ENCODE measurements around the gene FN1. TPM values are rescaled to one million over a fixed set of nuclear protein-coding genes. Genes with fewer than 3 reads are reported as not detected.

The FN1 gene
- total RNA-seq, 1 experiment from 2014 or later = 102 TPM

- TF ChIP-seq E2F1 (CRISPR knock-in tag; IDR thresholded peaks at IDR 0.05) (no peak), TP53 (CRISPR knock-in tag; IDR thresholded peaks at IDR 0.05) (no peak), CREM (CRISPR knock-in tag; IDR thresholded peaks at IDR 0.05) (no peak), ESRRA (CRISPR knock-in tag; IDR thresholded peaks at IDR 0.05; ENCODE audit: borderline replicate concordance) (no peak), ZNF532 (CRISPR knock-in tag; IDR thresholded peaks at IDR 0.05; ENCODE audit: borderline replicate concordance) (no peak), MAX (CRISPR knock-in tag; IDR thresholded peaks at IDR 0.05) (no peak), ZNF671 (CRISPR knock-in tag; IDR thresholded peaks at IDR 0.05) (no peak), SP1 (CRISPR knock-in tag; conservative IDR thresholded peaks at IDR 0.05) (no peak), STAT6 (CRISPR knock-in tag; conservative IDR thresholded peaks at IDR 0.05; ENCODE audit: low read depth) (no peak), SOX15 (CRISPR knock-in tag; IDR thresholded peaks at IDR 0.05) (no peak), RELA (CRISPR knock-in tag; IDR thresholded peaks at IDR 0.05; ENCODE audit: borderline replicate concordance) (no peak), NR3C1 (CRISPR knock-in tag; conservative IDR thresholded peaks at IDR 0.05; ENCODE audit: low read depth) (no peak)
- TF ChIP-seq, protein P1, sequence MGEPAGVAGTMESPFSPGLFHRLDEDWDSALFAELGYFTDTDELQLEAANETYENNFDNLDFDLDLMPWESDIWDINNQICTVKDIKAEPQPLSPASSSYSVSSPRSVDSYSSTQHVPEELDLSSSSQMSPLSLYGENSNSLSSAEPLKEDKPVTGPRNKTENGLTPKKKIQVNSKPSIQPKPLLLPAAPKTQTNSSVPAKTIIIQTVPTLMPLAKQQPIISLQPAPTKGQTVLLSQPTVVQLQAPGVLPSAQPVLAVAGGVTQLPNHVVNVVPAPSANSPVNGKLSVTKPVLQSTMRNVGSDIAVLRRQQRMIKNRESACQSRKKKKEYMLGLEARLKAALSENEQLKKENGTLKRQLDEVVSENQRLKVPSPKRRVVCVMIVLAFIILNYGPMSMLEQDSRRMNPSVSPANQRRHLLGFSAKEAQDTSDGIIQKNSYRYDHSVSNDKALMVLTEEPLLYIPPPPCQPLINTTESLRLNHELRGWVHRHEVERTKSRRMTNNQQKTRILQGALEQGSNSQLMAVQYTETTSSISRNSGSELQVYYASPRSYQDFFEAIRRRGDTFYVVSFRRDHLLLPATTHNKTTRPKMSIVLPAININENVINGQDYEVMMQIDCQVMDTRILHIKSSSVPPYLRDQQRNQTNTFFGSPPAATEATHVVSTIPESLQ (CRISPR knock-in tag; IDR thresholded peaks at IDR 0.05) = no peak
- TF ChIP-seq, protein P2, sequence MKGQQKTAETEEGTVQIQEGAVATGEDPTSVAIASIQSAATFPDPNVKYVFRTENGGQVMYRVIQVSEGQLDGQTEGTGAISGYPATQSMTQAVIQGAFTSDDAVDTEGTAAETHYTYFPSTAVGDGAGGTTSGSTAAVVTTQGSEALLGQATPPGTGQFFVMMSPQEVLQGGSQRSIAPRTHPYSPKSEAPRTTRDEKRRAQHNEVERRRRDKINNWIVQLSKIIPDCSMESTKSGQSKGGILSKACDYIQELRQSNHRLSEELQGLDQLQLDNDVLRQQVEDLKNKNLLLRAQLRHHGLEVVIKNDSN (CRISPR knock-in tag; IDR thresholded peaks at IDR 0.05) = no peak
Observed at GRCh38 chr2:215392164-215392563, 43.7 kb downstream of the FN1 start (continued).

DNA sequence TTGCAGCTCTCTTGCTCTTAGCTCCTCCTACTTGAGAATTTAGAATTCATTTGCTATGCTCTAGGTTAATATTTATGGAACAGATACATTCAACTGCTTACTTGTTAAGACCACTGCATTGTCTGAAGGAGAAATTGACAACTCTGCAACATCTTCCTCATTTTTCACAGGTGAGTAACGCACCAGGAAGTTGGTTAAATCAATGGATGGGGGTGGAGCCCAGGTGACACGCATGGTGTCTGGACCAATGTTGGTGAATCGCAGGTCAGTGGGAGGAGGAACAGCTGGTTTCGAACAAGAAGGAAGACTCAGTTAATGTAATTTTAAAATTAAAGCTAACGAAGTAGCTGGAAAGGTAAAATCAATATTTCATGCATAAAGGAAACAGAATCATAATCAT, 44.3 kb downstream of the FN1 start:
- no peak for DNase-seq (ENCODE audit: low spot score)
- no peak overlapping the region for H3K27ac Mint-ChIP-seq
- TF ChIP-seq HMGA2 (CRISPR knock-in tag; IDR thresholded peaks at IDR 0.05) = no peak
- TF ChIP-seq, protein P3, sequence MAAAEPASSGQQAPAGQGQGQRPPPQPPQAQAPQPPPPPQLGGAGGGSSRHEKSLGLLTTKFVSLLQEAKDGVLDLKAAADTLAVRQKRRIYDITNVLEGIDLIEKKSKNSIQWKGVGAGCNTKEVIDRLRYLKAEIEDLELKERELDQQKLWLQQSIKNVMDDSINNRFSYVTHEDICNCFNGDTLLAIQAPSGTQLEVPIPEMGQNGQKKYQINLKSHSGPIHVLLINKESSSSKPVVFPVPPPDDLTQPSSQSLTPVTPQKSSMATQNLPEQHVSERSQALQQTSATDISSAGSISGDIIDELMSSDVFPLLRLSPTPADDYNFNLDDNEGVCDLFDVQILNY (CRISPR knock-in tag; IDR thresholded peaks at IDR 0.05) = no peak
- TF ChIP-seq ZNF263 (CRISPR knock-in tag; IDR thresholded peaks at IDR 0.05; ENCODE audit: low read depth) = no peak
- TF ChIP-seq ATF1 (CRISPR knock-in tag; IDR thresholded peaks at IDR 0.05) = no peak
- ChIA-PET POLR2A (no interaction called here), CTCF (no interaction called here)
- no peak overlapping the region for H3K4me3 Mint-ChIP-seq
- no peaks in the 10 kb centered on the region for H3K27me3 Mint-ChIP-seq (ENCODE audit: low read depth)
- H3K36me3 Mint-ChIP-seq = peaks cover 60% of the 10 kb centered on the region
- H3K4me1 Mint-ChIP-seq = peaks cover 24% of the 10 kb centered on the region
- no peaks in the 10 kb centered on the region; the same call in none of the 2 replicates for H3K9me3 Mint-ChIP-seq
- ATAC-seq = no peak

Measured in WTC11 (cell line).